ENCODE data around the gene MORN1.
A peak's percentile ranks its signal among the peaks of the same experiment; 100 is the strongest.
"Not testable (repeated sequence)": the region's sequence is repeated elsewhere in the genome, so short reads cannot be mapped to it uniquely, and the experiment has no call there.

The MORN1 gene

DNA sequence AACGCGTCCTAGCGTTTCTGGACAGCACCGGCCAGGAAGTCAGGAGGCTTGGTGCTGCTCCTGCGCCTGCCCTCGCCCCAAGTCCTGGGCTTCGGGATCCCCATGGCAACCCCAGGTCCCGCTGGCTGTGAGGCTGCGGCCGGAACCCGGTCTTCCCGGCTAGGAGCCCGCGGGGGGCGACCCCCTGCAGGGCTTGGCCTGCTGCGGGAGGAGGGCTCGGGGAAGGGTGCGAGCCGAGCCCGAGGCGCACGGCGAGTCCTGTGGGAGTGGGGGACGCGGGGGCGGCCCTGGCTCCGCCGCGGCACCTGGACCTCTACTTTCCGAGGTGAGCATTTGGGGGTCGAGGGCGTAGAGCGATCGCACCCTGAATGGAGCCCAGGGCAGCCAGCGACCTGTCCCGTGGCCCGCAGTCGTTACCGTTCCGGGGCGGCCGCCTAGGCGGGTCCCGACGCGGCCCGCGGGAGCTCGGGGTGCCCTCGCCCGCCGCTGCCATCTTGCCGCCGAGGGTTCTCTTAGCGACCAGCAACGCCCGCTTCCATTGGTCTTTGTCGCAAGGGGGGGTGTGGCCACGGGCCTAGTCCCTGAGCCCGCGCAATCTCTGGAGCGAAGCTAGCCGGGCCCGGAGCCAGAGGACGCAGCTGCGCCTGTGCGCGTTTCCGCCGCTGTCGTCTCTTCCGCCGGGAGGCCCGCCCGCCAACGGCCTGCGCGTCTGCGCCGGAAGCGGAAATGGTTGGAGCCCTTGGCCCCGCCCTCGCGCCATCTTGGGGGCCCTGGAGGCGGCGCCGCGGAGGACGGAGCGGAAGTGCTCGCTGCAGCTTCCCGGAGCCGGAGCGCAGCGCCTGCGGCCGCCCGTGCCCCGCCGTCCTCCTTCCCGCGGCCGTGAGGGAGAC lies at the start of gene MORN1, which contains the start of gene RER1:
Gene MORN1 (minus strand): TSS at position 514 of the 890 bp plus-strand sequence. CDS start 21 bp downstream, at position 493.
Gene RER1 (plus strand): TSS at position 801 of the 890 bp plus-strand sequence. CDS start 3,950 bp downstream, outside the sequence.
- peak; percentile 96 to 99 (median 98) for DNase-seq

- DNase-seq = not testable (repeated sequence)
Measured at GRCh38 chr1:2440346-2440745, 49.0 kb upstream of the MORN1 start.

GRCh38 chr1:2439369-2439768 lies 48.0 kb upstream of the MORN1 start:
- DNase-seq = no peak

DNA sequence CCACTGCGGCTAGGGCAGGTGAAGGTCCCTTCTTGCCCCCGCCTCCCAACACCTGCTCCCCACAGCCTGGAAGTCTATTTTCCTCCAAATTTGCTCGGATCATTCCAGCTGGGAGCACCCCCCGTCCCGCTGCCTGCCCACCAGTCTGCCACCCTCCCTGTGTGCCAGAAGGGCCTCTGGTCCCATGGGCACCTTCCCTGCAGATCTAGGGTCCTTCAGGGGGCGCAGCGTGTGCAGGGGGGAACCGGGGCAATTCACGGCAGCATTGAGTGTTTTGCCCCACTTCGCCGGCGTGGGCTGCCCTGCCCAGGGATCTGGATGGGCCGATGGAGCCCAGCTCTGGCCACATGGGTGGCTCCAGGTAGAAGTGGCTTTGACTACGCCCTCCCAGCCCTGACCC lies 47.3 kb upstream of the MORN1 start:
- no peak for DNase-seq

DNA sequence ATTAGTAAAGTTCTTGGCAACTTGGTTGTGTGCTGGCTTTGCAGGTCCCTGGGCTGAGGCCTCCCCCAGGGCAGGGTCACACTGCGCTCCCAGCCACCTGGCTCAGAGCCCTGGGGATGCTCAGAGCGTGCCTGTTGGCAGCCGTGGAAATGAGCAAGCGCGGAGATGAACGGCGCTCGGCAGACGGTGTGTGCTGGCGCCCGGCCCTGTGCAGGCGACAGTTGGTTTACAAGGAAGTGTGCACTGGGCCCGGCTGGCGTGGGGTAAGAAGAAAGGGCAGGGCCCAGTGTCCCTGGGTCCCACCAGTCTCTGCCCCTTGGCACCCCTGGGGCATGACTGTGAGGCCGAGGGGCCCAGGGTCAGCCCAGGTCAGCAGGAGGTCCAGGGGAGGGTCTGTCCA lies 46.7 kb upstream of the MORN1 start:
- no peak for DNase-seq

GRCh38 chr1:2437617-2438016 lies 46.3 kb upstream of the MORN1 start:
- no peak for DNase-seq

DNA sequence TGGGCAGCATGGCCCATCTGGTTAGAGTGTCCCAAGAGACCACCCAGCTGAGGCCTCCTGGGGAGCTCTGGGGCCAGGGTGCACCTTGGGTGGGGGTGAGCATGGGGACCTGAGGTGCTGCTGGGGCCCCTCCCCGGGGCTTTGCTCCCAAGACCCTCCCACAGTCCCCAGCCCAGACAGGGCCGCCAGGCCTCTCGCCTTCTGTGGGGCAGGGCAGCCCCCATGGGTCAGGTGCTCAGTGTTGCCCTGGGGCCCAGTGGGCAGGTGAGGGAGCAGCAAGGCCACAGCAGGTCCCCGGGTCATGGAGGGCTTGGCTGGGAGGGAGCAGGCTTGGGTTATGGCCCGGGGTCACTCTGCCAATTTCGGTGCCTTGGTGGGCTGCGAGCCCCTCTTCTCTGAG lies 45.5 kb upstream of the MORN1 start:
- no peak for DNase-seq

GRCh38 chr1:2435746-2436355 lies 44.5 kb upstream of the MORN1 start:
- DNase-seq = no peak

GRCh38 chr1:2435091-2435490 lies 43.7 kb upstream of the MORN1 start:
- DNase-seq = no peak

- DNase-seq = no peak
Measured at GRCh38 chr1:2433936-2434655, 42.7 kb upstream of the MORN1 start.

GRCh38 chr1:2433196-2433595 lies 41.8 kb upstream of the MORN1 start:
- no peak for DNase-seq

GRCh38 chr1:2432441-2432844 lies 41.1 kb upstream of the MORN1 start:
- DNase-seq = no peak

DNA sequence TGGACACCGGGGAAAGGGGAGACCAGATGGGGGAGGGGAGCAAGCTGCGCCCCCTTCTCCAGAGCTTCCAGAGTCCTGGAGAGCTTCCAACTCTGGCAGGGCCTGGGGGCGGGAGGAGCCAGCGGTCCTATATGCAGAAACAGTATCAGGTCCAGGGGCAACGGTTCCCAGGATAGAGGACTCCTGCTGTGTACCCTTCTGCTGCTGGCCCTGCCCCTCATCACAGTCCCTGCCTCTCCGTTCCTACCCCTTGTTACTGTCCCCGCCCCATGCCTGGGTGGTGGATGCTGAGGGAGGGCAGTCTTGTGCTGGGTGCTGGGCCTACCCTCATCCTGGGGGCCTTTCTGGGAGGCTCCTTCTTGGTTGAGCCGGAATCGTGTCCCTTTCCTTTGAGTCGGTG lies 40.2 kb upstream of the MORN1 start:
- DNase-seq = no peak

- DNase-seq = no peak
Measured at GRCh38 chr1:2431103-2431502, 39.7 kb upstream of the MORN1 start.

- no peak for DNase-seq
Measured at GRCh38 chr1:2430592-2430973, 39.2 kb upstream of the MORN1 start.

DNA sequence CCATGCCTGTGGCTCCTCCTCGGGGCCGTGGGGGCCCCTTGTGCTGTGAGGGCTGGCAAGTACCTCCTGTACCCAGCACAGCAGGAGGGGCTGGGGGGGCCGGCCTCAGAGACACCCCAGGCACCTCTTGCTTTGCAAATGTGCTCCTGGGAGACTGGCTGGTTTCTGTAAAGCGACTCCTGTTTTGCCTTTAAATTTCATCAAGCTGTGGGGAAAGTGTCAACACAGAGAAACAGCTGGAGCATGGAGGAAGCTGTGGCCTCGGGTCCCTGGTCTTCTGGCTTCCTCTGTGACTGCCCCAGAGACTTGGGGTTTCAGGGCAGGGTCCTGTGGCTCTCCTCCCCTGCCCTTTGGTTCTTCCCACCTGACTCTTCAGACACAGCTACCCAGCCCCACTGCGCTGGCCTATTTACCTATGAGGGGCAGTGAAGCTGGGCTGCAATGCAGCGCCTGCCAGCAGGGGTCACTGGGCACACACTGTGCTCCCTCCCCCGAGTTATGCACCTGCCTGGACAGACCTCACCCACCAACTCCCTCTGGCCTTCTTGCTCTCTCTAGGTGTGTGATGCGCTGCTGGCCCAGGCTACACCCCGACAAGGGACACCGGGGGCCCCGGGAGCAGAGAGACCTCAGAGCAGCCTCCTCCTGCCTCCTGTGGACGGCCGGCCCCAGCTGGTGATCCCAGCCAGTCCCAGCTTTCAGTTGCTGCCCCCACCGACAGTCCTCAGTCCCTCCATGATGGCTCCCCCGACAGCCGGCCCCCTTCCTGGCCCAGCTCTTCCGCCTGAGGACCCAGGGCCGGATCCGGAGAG lies 38.6 kb upstream of the MORN1 start:
- no peak for DNase-seq

DNA sequence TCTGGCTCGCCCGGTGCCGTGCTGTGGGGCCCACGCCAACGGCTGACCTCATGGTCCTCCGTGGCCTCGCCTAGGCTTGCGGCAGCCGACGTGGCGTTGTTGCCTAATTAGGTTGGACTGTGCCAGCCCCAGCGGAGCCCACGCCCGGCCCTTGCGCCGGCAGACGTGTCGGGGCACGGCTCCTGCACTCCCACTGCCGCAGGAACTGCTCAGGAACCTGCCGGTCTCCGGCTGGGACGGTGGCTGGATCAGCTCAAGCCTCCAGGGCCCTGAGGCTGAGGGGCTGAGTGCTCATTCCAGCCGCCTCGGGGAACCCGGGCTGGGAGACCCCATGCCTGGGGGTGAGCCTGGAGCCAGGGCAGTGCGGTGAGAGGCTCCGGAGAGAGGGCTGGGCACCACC lies 37.1 kb upstream of the MORN1 start:
- DNase-seq = no peak

DNA sequence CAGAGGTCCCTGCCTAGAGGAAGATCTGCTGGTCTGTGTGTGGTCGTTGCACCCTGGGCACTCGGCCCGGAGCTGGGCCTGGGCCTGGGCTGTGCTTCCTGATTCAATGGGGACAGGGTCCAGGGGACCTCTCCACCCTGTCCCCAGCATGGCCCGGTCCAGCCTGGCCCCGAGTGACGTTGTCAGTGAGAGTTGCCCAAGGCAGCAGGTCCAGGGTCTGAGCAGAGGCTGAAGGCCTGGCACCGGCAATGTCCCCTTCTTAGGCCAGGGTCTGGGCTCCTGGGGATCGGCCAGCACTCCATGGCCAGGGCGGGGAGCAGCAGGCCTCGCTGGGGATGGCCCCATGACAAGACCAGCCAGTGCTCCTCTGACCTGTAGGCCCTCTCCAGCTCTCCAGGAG lies 36.6 kb upstream of the MORN1 start:
- DNase-seq = no peak

DNA sequence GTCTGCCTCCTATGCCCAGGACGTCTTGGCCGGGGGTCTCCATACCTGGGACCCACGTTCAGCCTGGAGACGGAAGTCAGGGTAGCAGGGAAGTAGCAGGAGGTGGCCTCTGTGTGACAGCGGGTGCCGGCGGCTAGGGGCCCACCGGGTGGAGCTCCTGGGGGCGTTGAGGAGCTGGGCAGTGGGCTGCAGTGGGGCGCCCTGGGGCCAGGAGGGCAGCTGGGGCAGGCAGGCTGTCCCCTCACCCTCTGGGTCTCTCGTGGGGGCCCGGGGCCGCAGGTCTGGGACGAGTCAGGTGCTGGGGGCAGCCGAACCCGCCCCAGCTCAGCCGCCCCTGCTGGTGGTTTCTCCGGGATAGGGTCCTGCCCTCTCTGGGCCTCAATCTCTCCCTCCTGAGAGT lies 35.7 kb upstream of the MORN1 start:
- DNase-seq = no peak

DNA sequence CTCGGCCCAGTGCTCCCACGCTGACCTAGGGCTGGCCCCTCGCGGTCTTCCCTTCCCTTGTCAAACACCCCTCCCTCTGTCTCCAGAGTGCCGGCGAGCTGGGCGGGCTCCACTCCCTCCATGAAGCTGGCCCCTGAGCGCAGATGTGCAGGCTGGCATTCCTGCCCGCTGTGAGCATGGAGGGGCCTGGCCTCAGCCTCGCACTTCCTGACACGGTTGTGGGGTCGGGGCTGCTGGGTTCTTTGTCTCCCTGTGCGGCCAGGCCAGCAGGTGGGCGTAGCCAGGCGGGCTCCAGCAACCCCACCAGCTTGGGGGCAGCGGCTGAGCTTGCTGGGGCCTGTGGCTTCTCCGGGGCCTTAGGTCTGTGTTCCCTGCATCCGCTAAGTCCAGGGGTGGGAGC lies 35.2 kb upstream of the MORN1 start:
- DNase-seq = no peak

GRCh38 chr1:2425892-2426291 lies 34.5 kb upstream of the MORN1 start:
- no peak for DNase-seq

- DNase-seq = no peak
Measured at GRCh38 chr1:2422523-2422922, 31.2 kb upstream of the MORN1 start.

- no peak for DNase-seq
Measured at GRCh38 chr1:2419416-2419815, 28.1 kb upstream of the MORN1 start.
